GM20431 (cell line): ENCODE measurements around the gene LPXN.

Source experiments
- in situ Hi-C: fragments of 300-500 bp; cut with MseI, MboI; formaldehyde crosslinking; loops from one replicate; pipeline ENCODE4 v1.15.0; 2020; ENCODE audit warnings: low sequenced_read_pairs; ENCODE audit not compliant: unreplicated experiment

Gene LPXN

DNA sequence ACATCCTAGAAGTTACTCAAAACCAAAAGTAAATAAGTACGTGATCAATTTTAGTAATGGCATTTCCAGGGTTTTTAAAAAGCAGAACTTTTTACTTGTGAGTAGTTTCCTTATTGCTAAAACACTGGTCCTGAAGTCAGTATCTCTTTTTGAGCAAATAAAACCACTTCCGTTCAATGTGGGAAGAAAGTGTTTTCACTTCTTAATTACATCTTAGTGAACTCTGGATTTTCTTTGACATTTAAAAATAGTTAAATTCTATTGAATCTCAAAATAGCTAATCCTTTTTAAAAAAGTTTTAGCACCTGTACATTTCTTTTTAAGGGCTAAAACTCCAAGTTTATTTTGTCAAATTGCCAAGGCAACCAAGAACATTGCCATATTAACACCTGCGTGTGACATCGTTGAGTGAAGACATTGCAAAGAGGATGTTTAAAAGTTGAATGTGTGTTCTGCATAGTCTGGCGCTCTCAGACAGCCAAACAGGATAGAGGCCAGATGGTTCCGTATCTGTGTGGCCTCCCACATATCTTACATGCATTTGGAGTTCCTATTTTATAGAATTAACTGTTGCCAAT, 50.5 kb downstream of the LPXN start:
- in situ Hi-C loops: no loop called here

DNA sequence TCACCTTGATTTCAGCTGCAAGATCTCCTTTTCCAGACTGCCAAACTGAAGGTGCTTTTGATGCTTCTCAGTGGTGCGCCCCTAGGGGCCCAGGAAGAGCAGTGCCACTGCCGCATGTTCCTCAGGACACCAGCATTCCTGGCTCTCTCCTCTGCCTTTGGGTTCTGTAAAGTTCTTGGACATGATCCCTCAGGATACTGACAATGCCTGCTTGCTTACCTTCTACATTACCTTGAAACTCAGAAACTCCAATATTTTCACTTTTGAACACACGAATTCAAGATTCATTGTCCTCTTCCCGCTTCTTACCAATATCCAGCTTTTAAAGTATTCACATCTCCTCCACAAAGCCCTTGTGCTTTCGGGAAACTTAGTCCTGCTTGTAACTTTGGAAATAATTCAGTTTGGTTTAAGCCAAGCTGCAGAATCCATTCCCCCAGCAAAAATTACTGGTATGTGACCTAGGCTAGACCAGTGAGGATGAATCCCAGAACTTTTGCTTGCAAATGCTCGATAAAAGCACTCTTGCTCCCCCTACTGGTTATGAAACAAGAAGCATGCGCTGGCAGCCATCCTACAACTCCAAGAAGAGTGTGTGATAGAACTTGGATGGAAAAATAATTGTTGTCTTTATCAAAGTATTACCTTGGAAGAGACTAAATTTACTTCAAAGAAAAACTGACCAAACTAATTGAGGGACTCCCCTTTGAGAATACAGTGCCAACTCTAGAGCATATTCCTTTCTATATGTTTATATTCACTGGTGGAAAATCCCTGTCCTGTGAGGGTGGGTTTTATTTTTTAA, 51.2 kb downstream of the LPXN start:
- in situ Hi-C loops: no loop called here

DNA sequence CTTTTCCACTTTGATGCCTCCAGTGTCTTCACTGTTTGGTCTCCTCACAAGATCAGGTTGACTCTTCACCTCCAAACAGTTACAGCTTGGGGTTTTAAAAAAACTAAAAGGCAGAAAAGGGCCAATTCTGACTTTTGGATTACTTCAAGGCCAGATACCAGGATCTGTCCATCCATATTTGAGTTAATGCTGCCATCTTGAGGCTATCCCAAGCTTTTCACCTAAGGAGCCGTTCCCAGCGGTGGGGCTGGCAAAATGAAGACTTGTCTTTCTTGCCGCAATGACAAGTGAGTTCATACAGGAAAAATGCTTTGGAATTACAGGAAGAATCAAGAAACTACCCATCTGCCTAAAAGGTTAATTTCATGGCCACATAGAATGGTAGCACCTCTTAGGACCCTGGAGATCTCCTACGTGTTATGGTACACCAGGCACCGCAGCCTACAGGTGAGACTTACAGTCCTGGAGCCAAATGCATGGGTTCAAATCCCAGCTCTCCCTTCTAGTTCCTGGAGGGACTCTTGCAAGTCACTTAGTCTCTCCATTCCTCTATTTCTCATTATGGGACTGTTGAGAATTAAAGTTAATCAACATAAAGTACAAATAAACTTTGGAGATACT, 61.8 kb downstream of the LPXN start:
- in situ Hi-C loops: no loop called here

- in situ Hi-C loops: no loop called here
These were observed 64.0 kb downstream of the LPXN start for GRCh38 chr11:58511636-58512035.

DNA sequence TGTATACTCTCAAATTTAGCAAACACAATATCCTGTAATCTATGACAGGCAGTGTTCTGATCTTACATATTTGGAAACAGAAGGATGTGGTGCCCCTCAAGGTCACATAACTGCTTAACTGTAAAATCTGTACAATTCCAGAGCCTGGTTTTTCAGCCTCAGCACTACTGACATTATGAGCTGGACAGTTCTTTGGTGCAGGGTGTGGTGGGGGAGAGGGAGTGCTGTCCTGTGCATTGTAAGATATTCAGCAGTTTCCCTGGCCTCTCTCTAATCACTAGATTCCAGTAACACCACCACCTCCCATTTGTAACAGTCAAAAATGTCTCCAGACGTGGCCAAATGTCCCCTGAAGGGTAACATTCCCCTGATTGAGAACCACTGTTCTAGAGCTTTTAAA, 65.9 kb downstream of the LPXN start:
- in situ Hi-C loops: no loop called here

GRCh38 chr11:58508814-58509213, 66.8 kb downstream of the LPXN start:
- in situ Hi-C loops: no loop called here

DNA sequence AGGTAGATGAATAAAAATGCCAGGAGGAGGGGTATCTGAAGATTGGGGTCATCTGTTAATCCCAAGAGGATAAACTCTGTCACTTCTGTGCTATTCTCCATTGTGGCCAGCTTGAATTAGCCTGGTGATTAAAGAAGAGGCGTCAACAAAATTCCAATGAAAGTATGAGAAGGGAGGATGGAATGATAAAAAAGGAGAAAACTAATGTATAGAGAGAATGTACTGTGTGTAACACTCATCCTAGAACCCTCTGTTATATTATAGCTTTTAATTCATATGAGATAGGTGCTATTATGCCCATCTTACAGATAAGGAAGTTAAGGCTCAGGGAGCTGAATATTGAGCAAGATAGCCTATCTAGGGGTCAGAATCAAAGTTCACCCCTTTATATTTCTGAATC, 67.7 kb downstream of the LPXN start, which contains the start of gene OR5B21:
TSS of gene OR5B21 (minus strand) at position 101 of the 400 bp plus-strand sequence. CDS start at position 101, 0 bp downstream.
- in situ Hi-C loops: no loop called here

- in situ Hi-C loops: no loop called here
These were observed 68.3 kb downstream of the LPXN start for GRCh38 chr11:58507355-58507754.

- in situ Hi-C loops: no loop called here
These were observed 68.7 kb downstream of the LPXN start for GRCh38 chr11:58506935-58507334.

DNA sequence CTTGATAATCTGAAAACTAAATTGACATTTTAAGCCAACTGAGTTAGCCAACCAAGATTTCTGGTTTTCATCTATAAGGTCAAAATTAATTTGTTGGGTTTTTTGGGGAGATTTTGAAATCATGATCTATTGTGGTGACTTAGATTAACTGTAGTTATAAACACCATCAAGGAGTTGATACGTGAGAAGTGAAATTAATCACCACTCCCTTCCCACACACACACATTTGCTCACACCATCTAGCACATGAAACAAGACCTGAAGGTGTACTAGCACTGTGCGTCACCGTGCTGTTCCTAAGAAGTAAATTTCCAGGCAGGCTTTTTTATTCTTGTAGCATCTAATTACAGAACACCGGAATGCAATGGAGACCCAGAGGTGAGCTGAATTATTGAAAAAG, 69.8 kb downstream of the LPXN start:
- in situ Hi-C loops: no loop called here

- in situ Hi-C loops: no loop called here
These were observed 71.4 kb downstream of the LPXN start for GRCh38 chr11:58504232-58504631.

- in situ Hi-C loops: no loop called here
These were observed 72.2 kb downstream of the LPXN start for GRCh38 chr11:58503361-58503856.

GRCh38 chr11:58502004-58502403, 73.7 kb downstream of the LPXN start:
- in situ Hi-C loops: no loop called here

DNA sequence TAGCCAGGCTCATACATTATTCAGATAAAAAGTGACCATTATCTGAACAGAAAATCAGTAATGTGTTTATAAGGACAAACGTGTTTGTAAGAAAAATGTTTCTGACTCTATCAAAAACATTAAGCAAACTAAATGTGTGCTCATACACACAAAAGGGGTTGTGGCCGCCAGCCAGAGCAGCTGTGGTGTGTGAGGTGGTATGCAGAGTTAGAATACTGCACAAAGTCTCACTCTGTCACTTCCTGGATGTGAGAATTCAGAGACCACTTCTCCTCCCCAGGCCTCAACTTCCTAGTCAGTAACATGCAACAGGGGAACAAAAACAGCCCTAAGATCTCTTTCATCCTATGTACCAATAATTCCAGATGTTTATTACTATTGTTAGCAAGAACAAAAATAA, 77.2 kb downstream of the LPXN start:
- in situ Hi-C loops: no loop called here

GRCh38 chr11:58497951-58498350, 77.7 kb downstream of the LPXN start:
- in situ Hi-C loops: no loop called here

- in situ Hi-C loops: no loop called here
These were observed 79.8 kb downstream of the LPXN start for GRCh38 chr11:58495906-58496305.

DNA sequence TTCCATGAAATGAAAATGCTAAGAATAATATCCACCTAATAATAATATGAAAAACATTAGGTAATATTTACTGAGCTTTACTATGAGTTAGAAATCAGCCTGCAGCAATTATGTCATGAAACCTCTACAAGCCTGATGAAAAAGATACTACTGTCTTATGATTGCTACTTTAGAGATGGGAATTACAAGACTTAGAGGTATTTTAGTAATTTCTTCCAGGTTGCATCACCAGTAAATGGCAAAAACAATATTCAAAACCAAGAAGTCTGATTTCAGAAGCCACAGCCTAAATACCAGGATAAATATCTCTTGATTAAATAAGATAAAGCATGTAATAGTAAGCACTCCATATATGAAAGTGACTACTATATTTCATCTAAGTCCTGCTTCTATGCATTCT, 81.6 kb downstream of the LPXN start:
- in situ Hi-C loops: no loop called here

- in situ Hi-C loops: no loop called here
These were observed 82.0 kb downstream of the LPXN start for GRCh38 chr11:58493676-58494075.

DNA sequence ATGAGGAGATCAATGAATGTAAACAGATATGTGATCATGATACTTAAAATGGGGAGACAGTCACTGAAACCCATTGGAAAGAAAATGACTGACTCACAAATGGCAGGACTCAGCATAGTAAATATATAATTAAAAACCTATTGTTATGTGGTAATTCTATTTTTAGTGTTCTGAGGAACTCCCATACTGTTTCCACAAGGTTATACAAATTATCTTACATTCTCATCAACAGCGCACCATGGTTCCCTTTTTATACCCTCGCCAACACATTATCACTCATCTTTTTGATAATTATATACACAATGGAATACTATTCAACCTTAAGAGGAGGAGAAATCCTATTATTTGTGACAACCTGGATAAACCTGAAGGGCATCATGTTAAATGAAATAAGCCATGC, 84.8 kb downstream of the LPXN start:
- in situ Hi-C loops: no loop called here

GRCh38 chr11:58487170-58487569, 88.5 kb downstream of the LPXN start:
- in situ Hi-C loops: no loop called here

DNA sequence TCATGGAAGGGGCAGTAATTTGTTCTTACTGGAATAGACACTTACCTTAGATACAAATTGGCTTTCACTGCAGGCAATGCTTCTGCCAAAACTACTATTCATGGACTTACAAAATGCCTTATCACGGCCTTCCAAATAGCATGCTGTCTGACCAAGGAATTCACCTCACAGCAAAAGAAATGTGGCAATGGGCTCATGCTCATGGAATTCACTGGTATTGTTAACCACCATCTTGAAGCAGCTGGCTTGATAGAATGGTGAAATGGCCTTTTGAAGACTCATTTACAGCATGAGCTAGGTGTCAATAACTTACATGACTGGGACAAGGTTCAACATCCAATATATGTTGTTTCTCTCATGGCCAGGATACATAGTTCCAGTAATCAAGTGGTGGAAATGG, 89.7 kb downstream of the LPXN start:
- in situ Hi-C loops: no loop called here
